ENCODE measurements around the gene BLVRB. TPM values are rescaled to one million over a fixed set of nuclear protein-coding genes. Genes with fewer than 3 reads are reported as not detected.

Gene BLVRB
- total and polyA plus RNA-seq, 10 of the 15 experiments (the other 5 are each of a cell fraction or from before 2014, with no cell fraction given): 6.3 to 53.3 (median 27.8) TPM

DNA sequence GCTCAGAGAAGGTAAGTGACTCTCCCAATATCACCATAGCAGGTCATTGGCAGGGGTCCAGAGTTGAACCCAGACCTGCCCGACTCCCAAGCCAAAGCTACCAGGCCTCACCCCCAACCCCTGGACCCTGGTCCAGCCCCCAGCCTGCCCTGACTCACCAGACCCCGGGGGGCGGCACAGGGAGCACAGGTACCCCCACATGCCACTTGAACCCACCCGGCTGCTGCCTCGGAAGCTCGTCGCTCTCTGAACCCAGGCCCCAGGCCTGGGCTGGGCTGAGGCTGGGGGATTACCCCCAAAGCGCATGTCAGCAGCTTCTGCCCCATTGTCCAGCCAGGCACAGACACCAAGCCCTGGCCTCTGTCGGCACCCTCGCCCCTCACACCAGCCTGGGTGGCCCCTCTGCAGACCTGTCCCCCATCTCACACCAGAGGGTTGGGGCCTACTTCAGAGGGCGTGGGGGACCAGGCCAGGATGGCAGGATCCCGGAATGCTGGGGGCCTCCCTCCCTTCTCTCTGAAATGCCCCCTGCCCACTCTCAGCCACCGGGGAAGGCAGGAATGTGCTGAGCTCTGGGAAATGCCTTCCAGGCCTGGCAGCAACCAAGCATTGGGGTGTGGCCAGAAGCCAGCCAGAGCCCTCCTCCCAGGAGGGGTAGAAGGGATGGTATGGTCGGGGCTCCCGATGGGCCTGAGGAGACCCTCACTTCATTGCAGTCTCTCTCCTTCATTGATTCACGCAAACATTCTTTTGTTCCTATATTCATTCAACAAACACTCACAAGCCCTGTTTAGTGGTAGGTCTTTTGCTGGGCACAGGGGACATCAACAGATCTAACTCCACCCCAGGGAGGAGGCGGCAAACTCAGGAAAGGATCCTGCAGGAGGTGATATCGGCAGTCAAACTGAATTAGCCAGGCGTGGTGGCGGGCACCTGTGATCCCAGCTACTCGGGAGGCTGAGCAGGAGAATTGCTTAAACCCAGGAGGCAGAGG lies 50.7 kb downstream of the BLVRB start:
- RAD21 ChIA-PET (ENCODE audit: unreplicated experiment): interaction anchor here (0.9 kb wide), 1 partner anchor 28 kb away, joined by 3 read pairs; no protein-coding TSS in a partner anchor
- peaks cover 44% of the 10 kb centered on the region for H3K4me1 ChIP-seq (ENCODE audit: control insufficient read depth, insufficient read depth, low read length)
- H3K79me2 ChIP-seq (ENCODE audit: control insufficient read depth, insufficient read depth, low read length): no peaks in the 10 kb centered on the region
- no peak overlapping the region for H3K9ac ChIP-seq (ENCODE audit: control insufficient read depth, insufficient read depth, low read length)
- CTCF ChIA-PET: interaction anchor here (0.7 to 2.2 kb wide), 7 partner anchors 11 to 276 kb away, joined by 3 to 7 read pairs (median 3); partner anchors contain the start of gene SERTAD1
- no peaks in the 10 kb centered on the region for H3K27me3 ChIP-seq (replicated peaks in 1 of 2; ENCODE audit: control insufficient read depth in 2 of 2, insufficient read depth in 2 of 2, low read length in 1 of 2)
- no peak overlapping the region for H3K4me3 ChIP-seq
- DNase-seq (ENCODE audit: low read depth, low spot score) (no peak), FAIRE-seq (no peak), ATAC-seq (no peak)
- BruUV-seq (replicated peaks): no TSS peak
- no peaks in the 10 kb centered on the region for H4K20me1 ChIP-seq (ENCODE audit: control insufficient read depth, insufficient read depth)
- no peaks in the 10 kb centered on the region for H3K36me3 ChIP-seq (ENCODE audit: control insufficient read depth in 2 of 2, insufficient read depth in 2 of 2, low read length in 1 of 2)
- intact Hi-C loops (cut with micrococcal nuclease; ENCODE audit: unreplicated experiment) (loop anchor here (5.0 kb wide), 1 partner anchor 58 kb away; no protein-coding TSS in a partner anchor), in situ Hi-C loops (cut with MboI) (no loop called here)
- no peak overlapping the region for H3K27ac ChIP-seq (ENCODE audit: control insufficient read depth, insufficient read depth)
- TF ChIP-seq SP1 (IDR thresholded peaks at IDR 0.05; ENCODE audit: low read depth, low read length): no peak
- no peak for TF ChIP-seq EGR1 (IDR thresholded peaks at IDR 0.05; ENCODE audit: borderline replicate concordance in 1 of 2, low read depth in 2 of 2, low read length in 2 of 2)
- TF ChIP-seq HDGF (IDR thresholded peaks at IDR 0.05): no peak
- TF ChIP-seq NFXL1 (IDR thresholded peaks at IDR 0.05; ENCODE audit: borderline replicate concordance): no peak
- 92% methylated on average over 21 of the region's 21 CpGs for WGBS (ENCODE audit: insufficient coverage, insufficient replicate concordance, low lambda C conversion rate, missing lambda C conversion rate)
- POLR2A ChIA-PET: interaction anchor here (0.6 to 1.6 kb wide), 4 partner anchors 9 to 129 kb away, joined by 3 to 7 read pairs (median 4); no protein-coding TSS in a partner anchor
- no peak overlapping the region for H3K4me2 ChIP-seq (ENCODE audit: control insufficient read depth, insufficient read depth)
- H2AFZ ChIP-seq (ENCODE audit: control insufficient read depth, low read depth, low read length): no peak overlapping the region
- H3K9me3 ChIP-seq (replicated peaks; ENCODE audit: control insufficient read depth, insufficient read depth, low read length): no peaks in the 10 kb centered on the region
- SMC1A ChIA-PET (ENCODE audit: uncharacterized antibody, unreplicated experiment): interaction anchor here (1.8 to 2.2 kb wide), 3 partner anchors 11 to 28 kb away, joined by 7 to 11 read pairs (median 8); partner anchors contain the start of gene SERTAD1

Data from GM12878 (cell line).